Measurements from ENCODE around the gene BOD1L1.

- no peak for TF ChIP-seq EZH2 (IDR thresholded peaks at IDR 0.05; ENCODE audit: low read depth)
- TF ChIP-seq CTCF (conservative IDR thresholded peaks at IDR 0.05): no peak
Observed at GRCh38 chr4:13537011-13537831, 90.3 kb downstream of the BOD1L1 start.

All from PC-9 (cell line).